HEK293T (cell line): ENCODE results near the gene MRPL2.

ENCODE experiments used
- BHLHE40 ChIP-seq: fragments of 450-650 bp; IDR thresholded peaks from 2 replicates; pipeline ENCODE4 v1.6.1; 2016; ENCODE audit warnings: mild to moderate bottlenecking, moderate library complexity, borderline replicate concordance
- CTBP1 ChIP-seq: fragments of 450-650 bp; IDR thresholded peaks from 2 replicates; pipeline ENCODE4 v1.6.1; 2016; ENCODE audit warnings: borderline replicate concordance
- FOXA1 ChIP-seq: fragments of 450-650 bp; IDR thresholded peaks from 2 replicates; pipeline ENCODE4 v1.6.1; 2016; ENCODE audit warnings: mild to moderate bottlenecking
- FOXK2 ChIP-seq: fragments of 450-650 bp; IDR thresholded peaks from 2 replicates; pipeline ENCODE4 v1.6.1; 2016; ENCODE audit warnings: mild to moderate bottlenecking
- FOXM1 ChIP-seq: fragments of 450-650 bp; IDR thresholded peaks from 2 replicates; pipeline ENCODE4 v1.6.1; 2017; ENCODE audit warnings: mild to moderate bottlenecking, borderline replicate concordance
- HDGF ChIP-seq: fragments of 450-650 bp; IDR thresholded peaks from 2 replicates; pipeline ENCODE4 v1.6.1; 2017; ENCODE audit warnings: antibody characterized with exemption, borderline replicate concordance
- L3MBTL2 ChIP-seq: fragments of 450-650 bp; conservative IDR thresholded peaks from 2 replicates; pipeline ENCODE4 v1.6.1; 2016; ENCODE audit warnings: mild to moderate bottlenecking
- LEF1 ChIP-seq: fragments of 450-650 bp; IDR thresholded peaks from 2 replicates; pipeline ENCODE4 v1.6.1; 2017; ENCODE audit warnings: mild to moderate bottlenecking, borderline replicate concordance
- SP1 ChIP-seq: fragments of 450-650 bp; IDR thresholded peaks from 2 replicates; pipeline ENCODE4 v1.6.1; 2017
- SUZ12 ChIP-seq: fragments of 450-650 bp; IDR thresholded peaks from 2 replicates; pipeline ENCODE4 v1.6.1; 2016; ENCODE audit warnings: mild to moderate bottlenecking

- no peak for TF ChIP-seq BHLHE40
- no peak for TF ChIP-seq LEF1
- TF ChIP-seq CTBP1 = no peak
- no peak for TF ChIP-seq L3MBTL2
- TF ChIP-seq FOXA1 = no peak
- TF ChIP-seq HDGF = no peak
- TF ChIP-seq SP1 = no peak
- no peak for TF ChIP-seq FOXM1
- TF ChIP-seq SUZ12 = no peak
- TF ChIP-seq FOXK2 = no peak
Observed at GRCh38 chr6:43043310-43043709, 15.9 kb downstream of the MRPL2 start.
